GM12892 (cell line): ENCODE results near the gene PPM1H.

Source experiments
- POLR2A ChIP-seq: IDR thresholded peaks from 2 replicates; pipeline ENCODE4 v1.6.1; 2011; ENCODE audit warnings: low read depth, low read length, control low read depth
- POLR2AphosphoS5 ChIP-seq: IDR thresholded peaks from 2 replicates; pipeline ENCODE4 v1.6.1; 2011; ENCODE audit warnings: low read depth, low read length, control low read depth
- TAF1 ChIP-seq: IDR thresholded peaks from 2 replicates; pipeline ENCODE4 v1.6.1; 2011; ENCODE audit warnings: low read depth, mild to moderate bottlenecking, control low read depth, low read length, borderline replicate concordance

DNA sequence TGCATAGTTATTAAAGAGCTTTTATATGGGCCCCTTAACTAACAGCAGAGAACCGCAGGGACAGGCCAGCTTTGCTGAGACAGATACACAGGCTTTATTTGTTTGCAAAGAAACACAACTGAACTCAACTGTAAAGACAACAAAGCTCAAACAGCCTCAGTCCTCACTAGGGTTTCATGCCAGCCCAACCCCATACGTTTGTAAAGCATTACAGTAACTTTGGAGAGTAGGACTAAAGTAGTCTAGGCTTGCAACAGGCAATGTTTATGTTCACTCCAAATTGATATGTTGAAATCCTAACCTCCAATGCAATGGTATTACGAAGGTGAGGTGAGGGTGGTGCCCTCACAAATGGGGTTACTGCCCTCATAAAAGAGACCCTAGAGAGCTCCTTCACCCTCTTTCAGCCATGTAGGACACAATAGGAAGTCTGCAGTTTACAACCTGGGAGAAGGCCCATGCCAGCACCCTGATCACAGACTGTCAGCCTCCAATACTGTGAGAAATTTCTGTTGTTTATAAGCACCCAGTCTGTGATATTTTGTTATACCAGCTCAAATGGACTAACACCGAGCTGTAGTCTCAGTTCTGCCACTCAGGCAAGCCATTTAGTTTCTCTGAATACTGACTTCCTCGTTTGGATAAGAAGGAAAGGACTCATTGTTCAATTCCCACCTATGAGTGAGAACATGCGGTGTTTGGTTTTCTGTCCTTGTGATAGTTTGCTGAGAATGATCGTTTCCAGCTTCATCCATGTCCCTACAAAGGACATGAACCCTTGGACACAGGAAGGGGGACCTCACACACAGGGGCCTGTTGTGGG lies 35.2 kb downstream of the PPM1H start:
- TF ChIP-seq POLR2AphosphoS5: no peak
- no peak for TF ChIP-seq POLR2A
- TF ChIP-seq TAF1: no peak
